ENCODE data around the gene ADGRG4.
"Not testable (repeated sequence)": the region's sequence is repeated elsewhere in the genome, so short reads cannot be mapped to it uniquely, and the experiment has no call there.

Gene ADGRG4

DNA sequence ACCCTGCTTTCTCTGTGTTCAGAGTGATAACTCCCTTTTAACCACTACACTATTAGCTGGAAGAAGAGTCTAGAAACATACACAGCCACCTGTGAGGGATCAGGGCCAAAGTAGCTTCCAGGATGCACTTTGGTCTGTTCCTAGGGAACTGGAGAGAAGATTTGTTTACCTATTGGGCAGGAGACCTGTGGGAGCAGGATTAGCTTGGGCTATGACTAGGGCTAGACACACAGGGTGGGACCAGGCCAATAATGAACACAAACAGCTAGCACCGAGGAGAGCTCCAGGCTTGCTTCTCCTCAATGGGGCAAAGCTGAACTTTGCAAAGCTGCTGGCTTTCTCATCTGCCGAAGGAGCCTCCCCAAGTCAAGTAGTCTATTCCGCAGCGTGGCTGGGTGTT lies 25.2 kb upstream of the ADGRG4 start:
- Histone ChIP-seq H3K9me3 (ENCODE audit: severe bottlenecking) (no peaks in the 10 kb centered on the region), H3K36me3 (no peaks in the 10 kb centered on the region), H3K27ac (no peak overlapping the region), H3K4me3 (ENCODE audit: low read depth, low read length) (no peak overlapping the region), H3K27me3 (ENCODE audit: insufficient read depth, low read depth, severe bottlenecking) (peaks cover 20% of the 10 kb centered on the region)
- DNase-seq = no peak
- TF ChIP-seq, protein P1, sequence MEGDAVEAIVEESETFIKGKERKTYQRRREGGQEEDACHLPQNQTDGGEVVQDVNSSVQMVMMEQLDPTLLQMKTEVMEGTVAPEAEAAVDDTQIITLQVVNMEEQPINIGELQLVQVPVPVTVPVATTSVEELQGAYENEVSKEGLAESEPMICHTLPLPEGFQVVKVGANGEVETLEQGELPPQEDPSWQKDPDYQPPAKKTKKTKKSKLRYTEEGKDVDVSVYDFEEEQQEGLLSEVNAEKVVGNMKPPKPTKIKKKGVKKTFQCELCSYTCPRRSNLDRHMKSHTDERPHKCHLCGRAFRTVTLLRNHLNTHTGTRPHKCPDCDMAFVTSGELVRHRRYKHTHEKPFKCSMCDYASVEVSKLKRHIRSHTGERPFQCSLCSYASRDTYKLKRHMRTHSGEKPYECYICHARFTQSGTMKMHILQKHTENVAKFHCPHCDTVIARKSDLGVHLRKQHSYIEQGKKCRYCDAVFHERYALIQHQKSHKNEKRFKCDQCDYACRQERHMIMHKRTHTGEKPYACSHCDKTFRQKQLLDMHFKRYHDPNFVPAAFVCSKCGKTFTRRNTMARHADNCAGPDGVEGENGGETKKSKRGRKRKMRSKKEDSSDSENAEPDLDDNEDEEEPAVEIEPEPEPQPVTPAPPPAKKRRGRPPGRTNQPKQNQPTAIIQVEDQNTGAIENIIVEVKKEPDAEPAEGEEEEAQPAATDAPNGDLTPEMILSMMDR (IDR thresholded peaks at IDR 0.05; ENCODE audit: low read depth, low read length) = no peak

DNA sequence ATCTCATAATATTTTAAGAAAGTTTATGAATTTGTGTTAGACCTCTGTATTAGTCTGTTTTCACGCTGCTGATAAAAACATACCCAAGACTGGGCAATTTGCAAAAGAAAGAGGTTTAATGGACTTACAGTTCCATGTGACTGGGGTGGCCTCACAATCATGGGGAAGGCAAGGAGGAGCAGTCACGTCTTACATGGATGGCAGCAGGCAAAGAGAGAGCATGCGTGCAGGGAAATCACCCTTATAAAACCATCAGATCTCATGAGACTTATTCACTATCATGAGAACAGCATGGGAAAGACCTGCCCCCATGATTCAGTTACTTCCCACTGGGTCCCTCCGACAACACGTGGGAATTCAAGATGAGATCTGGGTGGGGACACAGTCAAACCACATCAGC lies 14.4 kb upstream of the ADGRG4 start:
- H3K27ac ChIP-seq; DNase-seq; H3K36me3 ChIP-seq; H3K9me3 ChIP-seq (ENCODE audit: severe bottlenecking); H3K4me3 ChIP-seq (ENCODE audit: low read depth, low read length): not testable (repeated sequence)
- H3K27me3 ChIP-seq (ENCODE audit: insufficient read depth, low read depth, severe bottlenecking) = peaks cover 64% of the 10 kb centered on the region

DNA sequence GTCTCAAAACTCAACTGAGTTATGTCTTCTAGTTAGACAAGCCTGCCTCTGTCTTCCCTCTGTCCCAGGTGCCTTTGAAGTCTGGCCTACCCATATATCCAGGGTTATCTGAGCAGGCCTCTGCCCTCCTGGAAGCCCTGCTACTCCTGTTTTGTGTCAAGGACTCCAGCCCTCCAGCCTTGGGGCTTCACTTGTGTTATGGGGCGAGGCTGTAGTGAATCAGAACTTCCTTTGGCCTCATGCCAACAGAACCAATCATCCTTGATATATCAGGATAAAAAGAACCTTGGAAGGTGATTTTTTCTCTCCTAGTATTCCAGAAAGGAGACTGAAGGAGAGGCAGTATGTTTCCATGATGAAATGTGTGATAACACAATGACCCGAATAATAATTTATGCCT lies 8.9 kb upstream of the ADGRG4 start:
- no peaks in the 10 kb centered on the region for H3K9me3 ChIP-seq (ENCODE audit: severe bottlenecking)
- H3K27ac ChIP-seq = no peak overlapping the region
- TF ChIP-seq, protein P1 (IDR thresholded peaks at IDR 0.05; ENCODE audit: low read depth, low read length) = no peak
- peaks cover 62% of the 10 kb centered on the region for H3K27me3 ChIP-seq (ENCODE audit: insufficient read depth, low read depth, severe bottlenecking)
- DNase-seq = no peak
- H3K36me3 ChIP-seq = no peaks in the 10 kb centered on the region
- no peak overlapping the region for H3K4me3 ChIP-seq (ENCODE audit: low read depth, low read length)

DNA sequence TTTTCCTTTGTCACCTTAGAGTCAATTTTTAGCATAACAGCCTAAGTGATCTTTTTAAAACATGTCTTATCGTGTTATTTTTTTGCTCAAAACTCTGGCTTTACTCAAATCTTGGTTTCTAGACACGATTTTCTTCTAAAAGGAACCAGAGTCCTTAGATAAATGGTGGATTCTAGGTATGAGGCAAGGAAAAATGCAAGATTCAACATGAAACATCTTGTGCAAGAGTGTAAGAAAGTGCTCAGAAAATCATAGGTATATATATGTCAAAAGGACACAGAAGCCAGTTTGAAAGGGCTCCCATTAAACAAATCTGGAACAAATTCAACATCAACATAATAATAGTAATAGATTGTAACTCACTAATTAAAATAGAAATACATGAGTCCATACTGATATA lies 8.1 kb upstream of the ADGRG4 start:
- Histone ChIP-seq H3K36me3 (no peaks in the 10 kb centered on the region), H3K9me3 (ENCODE audit: severe bottlenecking) (no peaks in the 10 kb centered on the region), H3K27ac (no peak overlapping the region), H3K4me3 (ENCODE audit: low read depth, low read length) (no peak overlapping the region), H3K27me3 (ENCODE audit: insufficient read depth, low read depth, severe bottlenecking) (peaks cover 56% of the 10 kb centered on the region)
- no peak for DNase-seq
- TF ChIP-seq, protein P1 (IDR thresholded peaks at IDR 0.05; ENCODE audit: low read depth, low read length) = no peak

DNA sequence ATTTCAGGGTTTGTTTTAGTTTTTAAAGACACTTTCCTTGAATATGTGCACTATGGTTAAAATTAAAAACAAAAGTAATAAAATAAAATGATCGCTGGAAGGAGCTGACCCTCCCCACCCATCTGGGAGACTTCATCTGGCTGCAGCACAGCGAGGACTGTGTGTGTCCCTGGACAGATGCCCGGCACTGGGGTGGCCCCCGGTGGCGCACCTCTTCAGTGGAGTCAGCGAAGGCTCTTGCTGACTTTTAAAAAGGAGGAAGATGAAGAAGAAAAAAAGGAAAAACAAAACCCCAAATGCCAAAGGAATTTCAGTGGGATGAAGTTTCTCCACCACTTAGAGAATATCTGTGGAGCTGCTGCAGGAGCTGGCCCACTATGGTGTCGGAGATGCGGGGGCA lies 5.4 kb upstream of the ADGRG4 start:
- TF ChIP-seq, protein P1 (IDR thresholded peaks at IDR 0.05; ENCODE audit: low read depth, low read length) = no peak
- H3K9me3 ChIP-seq (ENCODE audit: severe bottlenecking) = no peaks in the 10 kb centered on the region
- no peak overlapping the region for H3K4me3 ChIP-seq (ENCODE audit: low read depth, low read length)
- H3K36me3 ChIP-seq = no peaks in the 10 kb centered on the region
- DNase-seq = no peak
- H3K27ac ChIP-seq = no peak overlapping the region
- H3K27me3 ChIP-seq (ENCODE audit: insufficient read depth, low read depth, severe bottlenecking) = peaks cover 41% of the 10 kb centered on the region

DNA sequence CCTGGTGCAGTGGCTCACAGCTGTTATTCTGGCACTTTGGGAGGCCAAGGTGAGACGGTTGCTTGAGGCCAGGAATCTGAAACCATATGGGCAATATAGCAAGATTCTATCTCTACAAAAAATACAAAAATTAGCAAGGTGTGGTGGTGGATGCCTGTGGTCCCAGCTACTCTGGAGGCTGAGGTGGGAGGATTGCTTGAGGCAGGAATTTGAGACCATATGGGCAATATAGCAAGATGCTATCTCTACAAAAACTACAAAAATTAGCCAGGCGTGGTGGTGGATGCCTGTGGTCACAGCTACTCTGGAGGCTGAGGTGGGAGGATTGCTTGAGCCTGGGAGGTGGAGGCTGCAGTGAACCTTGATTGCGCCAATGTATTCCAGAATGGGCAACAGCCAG lies 2.3 kb downstream of the ADGRG4 start:
- no peak for DNase-seq
- Histone ChIP-seq H3K9me3 (ENCODE audit: severe bottlenecking) (no peaks in the 10 kb centered on the region), H3K27ac (no peak overlapping the region), H3K27me3 (ENCODE audit: insufficient read depth, low read depth, severe bottlenecking) (peaks cover 21% of the 10 kb centered on the region), H3K4me3 (ENCODE audit: low read depth, low read length) (no peak overlapping the region), H3K36me3 (no peaks in the 10 kb centered on the region)
- TF ChIP-seq, protein P1 (IDR thresholded peaks at IDR 0.05; ENCODE audit: low read depth, low read length) = no peak

Data from WERI-Rb-1 (cell line).